Natural killer cell (primary cell): ENCODE measurements around the gene NPC1. TPM values are rescaled to one million over a fixed set of nuclear protein-coding genes. Genes with fewer than 3 reads are reported as not detected.
"Not testable (repeated sequence)": the region's sequence is repeated elsewhere in the genome, so short reads cannot be mapped to it uniquely, and the experiment has no call there.

Experiments
- ATAC-seq, 3 donors: fragments of 150-1000 bp in 2 of 3; fragments of 200-7000 bp in 1 of 3; cut with Tn5 transposase; 1 replicate in 1 of 3; 2 replicates in 2 of 3; pipeline ENCODE4 v1.10.0; 2021; ENCODE audit warnings: mild to moderate bottlenecking in 2 of 3, moderate library complexity in 2 of 3
- DNase-seq, 2 donors: peaks; one replicate each; pipeline versions ENCODE4 v3.0.0 to v3.0.0-alpha.2; 2013 to 2021; ENCODE audit warnings: mixed read lengths in 1 of 2
- H3K27ac ChIP-seq: one replicate; pipeline ENCODE4 v1.5.1; 2013; ENCODE audit warnings: mild to moderate bottlenecking, low read length
- H3K27me3 ChIP-seq: one replicate; pipeline ENCODE4 v1.6.1; 2013; ENCODE audit warnings: low read length; ENCODE audit not compliant: control insufficient read depth, insufficient read depth
- H3K36me3 ChIP-seq: one replicate; pipeline ENCODE4 v1.6.1; 2013; ENCODE audit warnings: low read length; ENCODE audit not compliant: control insufficient read depth, insufficient read depth
- H3K4me1 ChIP-seq: one replicate; pipeline ENCODE4 v1.6.1; 2013; ENCODE audit warnings: low read length; ENCODE audit not compliant: control insufficient read depth, insufficient read depth
- H3K4me3 ChIP-seq: one replicate; pipeline ENCODE4 v1.5.1; 2013; ENCODE audit warnings: low read length
- H3K9me3 ChIP-seq: one replicate; pipeline ENCODE4 v1.6.1; 2013; ENCODE audit warnings: low read length; ENCODE audit not compliant: control insufficient read depth, insufficient read depth
- H3K27ac Mint-ChIP-seq, 2 donors: one replicate each; pipeline ENCODE4 v1.8.0; 2022; ENCODE audit warnings: mild to moderate bottlenecking in 2 of 2, mixed read lengths in 2 of 2, moderate library complexity in 1 of 2
- H3K27me3 Mint-ChIP-seq, 2 donors: one replicate each; pipeline ENCODE4 v1.8.0; 2022; ENCODE audit warnings: low read depth in 2 of 2, mixed read lengths in 2 of 2
- H3K36me3 Mint-ChIP-seq: one replicate; pipeline ENCODE4 v1.8.0; 2022; ENCODE audit warnings: mixed read lengths
- H3K4me1 Mint-ChIP-seq, 2 donors: one replicate each; pipeline ENCODE4 v1.8.0; 2022; ENCODE audit warnings: mixed read lengths in 2 of 2
- H3K4me3 Mint-ChIP-seq: one replicate; pipeline ENCODE4 v1.8.0; 2022; ENCODE audit warnings: mild to moderate bottlenecking, moderate library complexity, mixed read lengths
- H3K9me3 Mint-ChIP-seq, 2 donors: one replicate each; pipeline ENCODE4 v1.8.0; 2022; ENCODE audit warnings: mixed read lengths in 2 of 2
- WGBS: methylation state at CpG from one replicate; pipeline ENCODE4 v1.1.7; 2013; ENCODE audit warnings: missing lambda C conversion rate; ENCODE audit not compliant: insufficient coverage; 5-methylcytosine and 5-hydroxymethylcytosine counted together
- intact Hi-C: fragments of 100-400 bp; cut with micrococcal nuclease; formaldehyde crosslinking; loops from one replicate; pipeline ENCODE4 v1.14.2; 2022
- total RNA-seq, 4 donors: library from RNA; stranded (reverse); fragments of 120-200 nt in 1 of 4; gene quantifications; one replicate each; pipeline versions ENCODE4 v1.2.3 to v1.2.4, GENCODE V29; 2013 to 2022
- TF ChIP-seq, protein P1 (sequence below): fragments of 200-600 bp; IDR thresholded peaks from one replicate; pipeline ENCODE4 v1.8.0; 2022; ENCODE audit warnings: antibody characterized with exemption

The NPC1 gene
- total RNA-seq, 3 donors from 2014 or later (not counting 1 experiment from before 2014, with no cell fraction given) = 143 to 203 (median 173) TPM

DNA sequence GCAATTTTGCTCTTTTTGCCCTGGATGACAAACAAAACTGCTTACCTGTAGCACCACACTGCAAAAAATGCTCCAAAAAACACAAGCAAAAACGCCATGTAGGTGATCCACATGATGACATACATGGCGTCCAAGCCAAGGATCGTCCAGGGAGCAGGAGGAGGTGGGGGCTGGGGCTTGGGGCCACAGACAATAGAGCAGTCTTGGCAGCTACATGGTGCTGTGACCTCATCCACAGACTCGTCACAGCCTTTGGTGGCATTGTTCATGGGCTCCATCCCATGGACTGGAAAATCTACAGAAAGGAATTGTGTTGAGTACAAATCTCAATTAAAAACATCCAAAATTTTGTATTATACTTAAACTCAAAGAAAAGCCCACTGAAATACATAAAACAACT, 26.1 kb downstream of the NPC1 start:
- H3K4me1 Mint-ChIP-seq = peaks cover 20 to 33% of the 10 kb centered on the region in 2 donors
- no peak for DNase-seq
- H3K4me1 ChIP-seq = peaks cover 14% of the 10 kb centered on the region
- H3K36me3 Mint-ChIP-seq = peaks cover 26% of the 10 kb centered on the region
- no peaks in the 10 kb centered on the region for H3K27me3 Mint-ChIP-seq
- no peaks in the 10 kb centered on the region for H3K9me3 ChIP-seq
- no peak overlapping the region for H3K4me3 Mint-ChIP-seq
- peak overlapping the region in 1 of 2 donors; percentile 53 for H3K27ac Mint-ChIP-seq
- peaks cover 62% of the 10 kb centered on the region for H3K36me3 ChIP-seq
- no peak overlapping the region for H3K4me3 ChIP-seq
- no peaks in the 10 kb centered on the region for H3K9me3 Mint-ChIP-seq
- no peak overlapping the region for H3K27ac ChIP-seq
- WGBS = 100% methylated on average over 4 of the region's 4 CpGs
- intact Hi-C loops = loop anchor here (10.0 kb wide), 1 partner anchor 325 kb away; no protein-coding TSS in a partner anchor
- no peak for ATAC-seq
- no peaks in the 10 kb centered on the region for H3K27me3 ChIP-seq
- TF ChIP-seq, protein P1, sequence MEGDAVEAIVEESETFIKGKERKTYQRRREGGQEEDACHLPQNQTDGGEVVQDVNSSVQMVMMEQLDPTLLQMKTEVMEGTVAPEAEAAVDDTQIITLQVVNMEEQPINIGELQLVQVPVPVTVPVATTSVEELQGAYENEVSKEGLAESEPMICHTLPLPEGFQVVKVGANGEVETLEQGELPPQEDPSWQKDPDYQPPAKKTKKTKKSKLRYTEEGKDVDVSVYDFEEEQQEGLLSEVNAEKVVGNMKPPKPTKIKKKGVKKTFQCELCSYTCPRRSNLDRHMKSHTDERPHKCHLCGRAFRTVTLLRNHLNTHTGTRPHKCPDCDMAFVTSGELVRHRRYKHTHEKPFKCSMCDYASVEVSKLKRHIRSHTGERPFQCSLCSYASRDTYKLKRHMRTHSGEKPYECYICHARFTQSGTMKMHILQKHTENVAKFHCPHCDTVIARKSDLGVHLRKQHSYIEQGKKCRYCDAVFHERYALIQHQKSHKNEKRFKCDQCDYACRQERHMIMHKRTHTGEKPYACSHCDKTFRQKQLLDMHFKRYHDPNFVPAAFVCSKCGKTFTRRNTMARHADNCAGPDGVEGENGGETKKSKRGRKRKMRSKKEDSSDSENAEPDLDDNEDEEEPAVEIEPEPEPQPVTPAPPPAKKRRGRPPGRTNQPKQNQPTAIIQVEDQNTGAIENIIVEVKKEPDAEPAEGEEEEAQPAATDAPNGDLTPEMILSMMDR = no peak

DNA sequence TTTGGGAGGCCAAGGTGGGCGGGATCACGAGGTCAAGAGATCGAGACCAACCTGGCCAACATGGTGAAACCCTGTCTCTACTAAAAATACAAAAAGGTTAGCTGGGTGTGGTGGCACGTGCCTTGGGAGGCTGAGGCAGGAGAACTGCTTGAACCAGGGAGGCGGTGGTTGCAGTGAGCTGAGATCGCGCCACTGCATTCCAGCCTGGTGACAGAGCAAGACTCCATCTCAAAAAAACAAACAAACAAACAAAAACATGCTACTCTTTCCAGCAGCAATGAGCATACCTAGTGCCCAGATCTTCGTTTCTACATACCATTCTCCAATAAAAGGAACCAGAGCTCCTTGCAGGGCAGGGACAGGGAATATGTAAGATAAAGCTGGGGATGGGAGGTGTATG, 28.8 kb downstream of the NPC1 start:
- H3K9me3 Mint-ChIP-seq, H3K27me3 Mint-ChIP-seq, H3K9me3 ChIP-seq, ATAC-seq, H3K4me3 ChIP-seq, DNase-seq, intact Hi-C loops, H3K4me3 Mint-ChIP-seq, H3K27ac ChIP-seq, H3K4me1 ChIP-seq, H3K27me3 ChIP-seq: not testable (repeated sequence)
- Mint-ChIP-seq H3K27ac (peak overlapping the region; percentile 28 to 54), H3K4me1 (peaks cover 17 to 21% of the 10 kb centered on the region in 2 donors), H3K36me3 (peaks cover 28% of the 10 kb centered on the region)
- peaks cover 74% of the 10 kb centered on the region for H3K36me3 ChIP-seq
- 93% methylated on average over 7 of the region's 8 CpGs for WGBS

DNA sequence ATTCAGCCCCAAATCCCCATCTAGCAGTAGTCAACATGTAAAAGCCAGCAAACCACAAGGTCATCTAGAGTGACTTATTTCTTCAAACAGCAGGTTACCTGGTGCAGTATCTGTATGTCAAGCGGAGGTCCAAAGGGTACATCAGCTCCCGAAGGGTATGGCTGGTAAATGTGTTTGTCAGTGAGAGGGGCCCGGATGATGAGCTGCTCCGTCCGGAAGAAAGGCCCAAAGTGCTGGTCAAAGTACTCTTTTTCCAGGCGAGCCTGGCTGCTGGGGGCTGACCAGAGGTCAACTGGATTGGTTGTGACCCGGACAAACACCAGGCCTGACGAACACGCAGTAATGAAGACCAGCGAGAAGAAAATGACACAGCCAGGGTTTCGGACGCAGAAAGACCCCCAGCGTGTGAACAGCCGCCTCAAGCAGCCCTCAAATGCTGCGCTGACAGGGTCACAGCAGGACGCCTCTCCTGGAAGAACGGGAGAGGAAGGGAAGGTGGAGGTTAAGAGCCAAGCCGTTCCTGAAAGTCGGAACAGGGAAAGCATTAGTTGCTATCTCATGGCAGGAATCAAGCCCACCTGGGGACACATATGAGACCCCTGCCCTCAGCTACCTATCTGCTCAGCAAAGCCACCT, 30.0 kb downstream of the NPC1 start:
- peaks cover 22% of the 10 kb centered on the region in 2 donors for H3K4me1 Mint-ChIP-seq
- peaks cover 41% of the 10 kb centered on the region for H3K36me3 Mint-ChIP-seq
- Histone ChIP-seq H3K27ac (no peak overlapping the region), H3K4me3 (no peak overlapping the region), H3K9me3 (no peaks in the 10 kb centered on the region), H3K4me1 (peaks cover 3% of the 10 kb centered on the region), H3K36me3 (peaks cover 78% of the 10 kb centered on the region), H3K27me3 (no peaks in the 10 kb centered on the region)
- no peaks in the 10 kb centered on the region for H3K9me3 Mint-ChIP-seq
- intact Hi-C loops = no loop called here
- TF ChIP-seq, protein P1 = no peak
- ATAC-seq (no peak), DNase-seq (no peak)
- H3K27me3 Mint-ChIP-seq = no peaks in the 10 kb centered on the region
- WGBS = 98% methylated on average over 19 of the region's 19 CpGs
- H3K4me3 Mint-ChIP-seq = no peak overlapping the region
- H3K27ac Mint-ChIP-seq = peak overlapping the region; percentile 30 to 54

DNA sequence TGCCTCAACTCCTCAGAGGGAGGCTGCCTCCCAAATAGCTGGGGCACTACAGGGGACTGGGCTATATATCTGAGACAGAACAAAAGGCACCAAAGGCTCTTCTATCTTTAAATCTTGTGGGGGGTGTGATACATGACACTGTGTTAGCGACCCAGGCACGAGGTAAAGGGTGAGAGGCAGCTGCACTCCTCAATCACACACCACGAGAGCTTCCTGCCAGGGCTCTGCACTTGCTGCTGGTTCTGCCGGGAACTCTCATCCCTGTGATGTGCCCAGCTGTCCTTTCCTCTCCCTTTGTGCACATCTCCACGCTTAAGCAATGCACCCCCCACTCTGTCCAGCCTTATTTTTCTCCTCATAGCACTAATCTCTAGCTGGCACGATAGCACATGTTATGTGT, 32.4 kb downstream of the NPC1 start:
- peaks cover 45% of the 10 kb centered on the region for H3K36me3 Mint-ChIP-seq
- intact Hi-C loops = no loop called here

More for the DNA sequence above, 32.4 kb downstream of the NPC1 start:
- peaks cover 3% of the 10 kb centered on the region for H3K4me1 ChIP-seq
- peaks cover 22 to 26% of the 10 kb centered on the region in 2 donors for H3K4me1 Mint-ChIP-seq
- H3K4me3 Mint-ChIP-seq = no peak overlapping the region
- ATAC-seq (peak; percentile 36 to 57 (median 46)), DNase-seq (no peak)
- no peaks in the 10 kb centered on the region for H3K27me3 Mint-ChIP-seq
- H3K27ac Mint-ChIP-seq = peak overlapping the region; percentile 46 to 64
- no peaks in the 10 kb centered on the region for H3K9me3 ChIP-seq
- 70% methylated on average over 6 of the region's 6 CpGs for WGBS
- H3K4me3 ChIP-seq = no peak overlapping the region
- no peaks in the 10 kb centered on the region for H3K27me3 ChIP-seq
- H3K27ac ChIP-seq = no peak overlapping the region
- H3K36me3 ChIP-seq = peaks cover 80% of the 10 kb centered on the region
- no peaks in the 10 kb centered on the region for H3K9me3 Mint-ChIP-seq
- TF ChIP-seq, protein P1 = no peak
